Loucy (cell line): ENCODE results near the gene DDX6.

Source experiments
- EZH2phosphoT487 ChIP-seq: fragments of 200-600 bp; IDR thresholded peaks from 2 replicates; pipeline ENCODE4 v1.6.1; 2018; ENCODE audit warnings: antibody characterized with exemption, mild to moderate bottlenecking, moderate library complexity, borderline replicate concordance
- TF ChIP-seq, protein P1 (sequence below): fragments of 200-600 bp; sonication (generic); conservative IDR thresholded peaks from 2 replicates; pipeline ENCODE4 v1.5.1; 2014; ENCODE audit warnings: mild to moderate bottlenecking, antibody characterized with exemption, low read length

DNA sequence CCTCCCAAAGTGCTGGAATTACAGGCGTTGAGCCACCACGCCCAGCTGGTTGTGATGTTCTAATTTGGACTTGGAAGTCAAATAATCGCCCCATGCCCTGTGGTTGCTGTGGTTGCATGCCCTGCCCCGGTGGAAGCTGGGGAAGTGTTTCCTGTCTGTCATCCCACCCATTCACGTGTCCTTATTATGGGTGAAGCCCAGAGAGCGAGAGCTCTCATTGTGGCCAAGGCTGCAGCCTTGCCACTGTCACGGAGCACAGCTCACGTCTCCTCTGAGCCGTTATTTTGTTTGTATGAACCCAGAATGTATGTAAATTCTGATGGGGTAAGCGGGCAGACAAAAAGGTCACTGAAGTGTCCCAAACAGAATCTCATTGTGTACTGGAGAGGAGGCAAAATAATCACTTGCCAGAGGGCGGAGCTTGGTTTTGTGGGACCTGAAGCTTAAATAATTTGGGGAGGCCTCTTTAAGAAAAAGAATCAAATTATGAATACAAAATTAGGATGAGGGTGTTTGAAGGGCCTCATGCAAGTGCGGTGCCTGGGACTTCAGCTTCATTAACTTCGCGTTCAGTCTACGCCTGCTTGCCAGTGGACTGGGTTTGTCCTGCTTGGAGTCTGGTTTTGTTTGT lies 85.7 kb downstream of the DDX6 start:
- TF ChIP-seq, protein P1, sequence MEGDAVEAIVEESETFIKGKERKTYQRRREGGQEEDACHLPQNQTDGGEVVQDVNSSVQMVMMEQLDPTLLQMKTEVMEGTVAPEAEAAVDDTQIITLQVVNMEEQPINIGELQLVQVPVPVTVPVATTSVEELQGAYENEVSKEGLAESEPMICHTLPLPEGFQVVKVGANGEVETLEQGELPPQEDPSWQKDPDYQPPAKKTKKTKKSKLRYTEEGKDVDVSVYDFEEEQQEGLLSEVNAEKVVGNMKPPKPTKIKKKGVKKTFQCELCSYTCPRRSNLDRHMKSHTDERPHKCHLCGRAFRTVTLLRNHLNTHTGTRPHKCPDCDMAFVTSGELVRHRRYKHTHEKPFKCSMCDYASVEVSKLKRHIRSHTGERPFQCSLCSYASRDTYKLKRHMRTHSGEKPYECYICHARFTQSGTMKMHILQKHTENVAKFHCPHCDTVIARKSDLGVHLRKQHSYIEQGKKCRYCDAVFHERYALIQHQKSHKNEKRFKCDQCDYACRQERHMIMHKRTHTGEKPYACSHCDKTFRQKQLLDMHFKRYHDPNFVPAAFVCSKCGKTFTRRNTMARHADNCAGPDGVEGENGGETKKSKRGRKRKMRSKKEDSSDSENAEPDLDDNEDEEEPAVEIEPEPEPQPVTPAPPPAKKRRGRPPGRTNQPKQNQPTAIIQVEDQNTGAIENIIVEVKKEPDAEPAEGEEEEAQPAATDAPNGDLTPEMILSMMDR: no peak
- no peak for TF ChIP-seq EZH2phosphoT487
